GM13976 (cell line): Measurements from ENCODE around the gene PRMT3.

Source experiments
- DNase-seq: peaks from one replicate; pipeline ENCODE4 v3.0.0; 2012; ENCODE audit warnings: low spot score
- CTCF ChIP-seq: IDR thresholded peaks from 2 replicates; pipeline ENCODE4 v1.5.1; 2012; ENCODE audit warnings: borderline replicate concordance, mild to moderate bottlenecking; ENCODE audit not compliant: insufficient read depth; ENCODE audit errors: extremely low read depth, missing control alignments, control extremely low read depth
- in situ Hi-C: fragments of 300-500 bp; cut with MboI; formaldehyde crosslinking; loops from one replicate; pipeline ENCODE4 v1.12.0; 2022; ENCODE audit warnings: low sequenced_read_pairs, mixed read lengths, inconsistent platforms; ENCODE audit not compliant: unreplicated experiment

Gene PRMT3

GRCh38 chr11:20406484-20406883 is 19.0 kb downstream of the PRMT3 start:
- TF ChIP-seq CTCF: no peak
- DNase-seq: no peak
- in situ Hi-C loops: no loop called here

- no peak for DNase-seq
- in situ Hi-C loops: no loop called here
- TF ChIP-seq CTCF: no peak
These were observed 19.8 kb downstream of the PRMT3 start for GRCh38 chr11:20407344-20407743.

- in situ Hi-C loops: no loop called here
These were observed 27.9 kb downstream of the PRMT3 start for GRCh38 chr11:20415432-20415831.

GRCh38 chr11:20417771-20418170 is 30.3 kb downstream of the PRMT3 start:
- in situ Hi-C loops: no loop called here
- no peak for DNase-seq
- TF ChIP-seq CTCF: no peak

More at GRCh38 chr11:20415432-20415831, 27.9 kb downstream of the PRMT3 start:
- TF ChIP-seq CTCF: no peak
- no peak for DNase-seq

GRCh38 chr11:20421946-20422345 is 34.4 kb downstream of the PRMT3 start:
- DNase-seq: no peak
- TF ChIP-seq CTCF: no peak
- in situ Hi-C loops: no loop called here

DNA sequence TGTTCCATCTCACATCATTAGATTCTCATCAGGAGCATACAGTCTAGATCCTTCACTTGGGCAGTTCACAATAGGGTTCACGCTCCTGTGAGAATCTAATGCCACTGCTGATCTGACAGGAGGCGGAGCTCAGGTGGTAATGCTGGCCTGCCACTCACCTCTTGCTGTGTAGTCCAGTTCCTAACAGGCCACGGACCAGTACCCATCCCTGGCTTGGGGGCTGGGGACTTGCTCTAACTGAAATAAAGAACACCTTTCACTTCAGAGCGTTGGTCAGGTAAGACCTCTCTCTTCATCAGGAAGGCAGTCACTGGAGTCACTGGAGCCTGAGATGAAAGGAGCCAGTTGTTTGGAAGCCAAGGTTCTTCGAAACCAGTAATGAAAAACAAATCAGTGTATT is 41.7 kb downstream of the PRMT3 start:
- no peak for TF ChIP-seq CTCF
- DNase-seq: no peak
- in situ Hi-C loops: no loop called here

DNA sequence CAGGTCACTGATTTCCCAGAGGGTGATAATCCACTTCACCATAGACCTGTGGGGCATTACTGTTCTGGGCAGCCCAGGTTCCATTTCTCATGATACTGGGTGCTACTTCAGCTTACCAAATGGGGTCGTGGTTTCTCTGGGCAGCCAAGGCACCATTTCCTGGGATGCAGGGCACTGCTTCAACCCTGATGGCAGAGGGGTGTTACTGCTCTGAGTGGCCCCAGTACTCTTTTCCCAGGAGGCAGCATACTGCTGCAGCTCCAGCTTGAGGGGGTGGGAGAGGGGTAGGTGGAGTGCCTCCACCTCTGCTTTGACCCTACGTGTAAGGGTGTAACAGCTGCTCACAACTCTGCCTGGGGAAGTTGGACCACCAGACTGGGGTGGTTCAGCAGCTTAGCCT is 51.1 kb downstream of the PRMT3 start:
- no peak for TF ChIP-seq CTCF
- no peak for DNase-seq
- in situ Hi-C loops: no loop called here
